Right lobe of liver (tissue), 6 donors: ENCODE measurements around the gene AHCYL2. TPM values are rescaled to one million over a fixed set of nuclear protein-coding genes. Genes with fewer than 3 reads are reported as not detected.
A peak's percentile ranks its signal among the peaks of the same experiment; 100 is the strongest.

Source experiments
- ATAC-seq, 4 donors: fragments of 200-7000 bp; cut with Tn5 transposase; one replicate each; pipeline ENCODE4 v1.9.1; 2020; ENCODE audit warnings: mild to moderate bottlenecking in 4 of 4, moderate library complexity in 4 of 4
- DNase-seq, 3 donors: peaks; one replicate each; pipeline ENCODE4 v3.0.0-alpha.2; 2020
- H3K27ac ChIP-seq, 3 donors: fragments of 200-600 bp; one replicate each; pipeline ENCODE4 v1.8.0; 2022
- H3K27me3 ChIP-seq, 2 donors: fragments of 200-600 bp; one replicate each; pipeline ENCODE4 v1.8.0; 2022
- H3K36me3 ChIP-seq, 4 donors: fragments of 200-600 bp; sonication (generic) in 1 of 4; one replicate each; pipeline versions ENCODE4 v1.5.1 to v1.8.0; 2017 to 2022; ENCODE audit warnings: control low read depth in 1 of 4
- H3K4me1 ChIP-seq, 4 donors: fragments of 200-600 bp; sonication (generic) in 1 of 4; one replicate each; pipeline versions ENCODE4 v1.5.1 to v1.8.0; 2017 to 2022; ENCODE audit warnings: control low read depth in 1 of 4
- H3K4me3 ChIP-seq, 3 donors: fragments of 200-600 bp; one replicate each; pipeline ENCODE4 v1.8.0; 2022
- H3K9me3 ChIP-seq, 4 donors: fragments of 200-600 bp; sonication (generic) in 1 of 4; one replicate each; pipeline versions ENCODE4 v1.5.1 to v1.8.0; 2017 to 2022; ENCODE audit warnings: control low read depth in 1 of 4
- POLR2A ChIP-seq: fragments of 450-650 bp; IDR thresholded peaks from one replicate; pipeline ENCODE4 v1.6.1; 2017; ENCODE audit warnings: antibody characterized with exemption, mild to moderate bottlenecking
- WGBS: methylation state at CpG from one replicate; pipeline ENCODE4 v1.1.6; 2018; ENCODE audit warnings: low coverage, low lambda C conversion rate; ENCODE audit not compliant: insufficient coverage; ENCODE audit errors: missing lambda C conversion rate; 5-methylcytosine and 5-hydroxymethylcytosine counted together
- intact Hi-C, 2 donors: fragments of 100-400 bp; cut with DNase I; formaldehyde crosslinking; loops; one replicate each; pipeline versions ENCODE4 v1.11.2 to v1.14.1; 2022
- total RNA-seq, 6 experiments: library from RNA; depleted of rRNA in 2 of 6; stranded (reverse); fragments of >200 nt in 2 of 6; fragmentation: NEBNext Ultra II Directional in 3 of 6; extraction: Animal tissue kit (Norgen Biotek cat#: 25700) in 3 of 6; gene quantifications; one replicate each; pipeline versions ENCODE4 v1.1.0 to v1.2.4, GENCODE V29; 2016 to 2023
- TF ChIP-seq, protein P1 (sequence below), 4 donors: fragments of 200-600 bp in 3 of 4; fragments of 450-650 bp in 1 of 4; IDR thresholded peaks; one replicate each; pipeline versions ENCODE4 v1.5.1 to v1.8.0; 2016 to 2022; ENCODE audit warnings: antibody characterized with exemption in 4 of 4, mild to moderate bottlenecking in 2 of 4
- donor health status: DM: no; HTN: yes; CAD: no.
- donor health status: DM: no; HTN: no; CAD: no.
- donor health status: DM: no; HTN: no; CAD: no.
- donor health status: DM: no; HTN: yes; CAD: no.
- donor health status: DM: no; HTN: yes; CAD: no.

Gene AHCYL2
- total RNA-seq, 6 experiments from 2014 or later: 6.1 to 9.3 (median 8.0) TPM

- no peak for DNase-seq
- intact Hi-C loops: no loop called here
- no peaks in the 10 kb centered on the region for H3K4me1 ChIP-seq
- ATAC-seq: no peak
- peaks cover 0 to 1% (median 0%) of the 10 kb centered on the region in 4 donors for H3K36me3 ChIP-seq
- no peak overlapping the region for H3K4me3 ChIP-seq
- H3K9me3 ChIP-seq: no peaks in the 10 kb centered on the region
- H3K27me3 ChIP-seq: no peaks in the 10 kb centered on the region
- H3K27ac ChIP-seq: no peak overlapping the region
- TF ChIP-seq, protein P1, sequence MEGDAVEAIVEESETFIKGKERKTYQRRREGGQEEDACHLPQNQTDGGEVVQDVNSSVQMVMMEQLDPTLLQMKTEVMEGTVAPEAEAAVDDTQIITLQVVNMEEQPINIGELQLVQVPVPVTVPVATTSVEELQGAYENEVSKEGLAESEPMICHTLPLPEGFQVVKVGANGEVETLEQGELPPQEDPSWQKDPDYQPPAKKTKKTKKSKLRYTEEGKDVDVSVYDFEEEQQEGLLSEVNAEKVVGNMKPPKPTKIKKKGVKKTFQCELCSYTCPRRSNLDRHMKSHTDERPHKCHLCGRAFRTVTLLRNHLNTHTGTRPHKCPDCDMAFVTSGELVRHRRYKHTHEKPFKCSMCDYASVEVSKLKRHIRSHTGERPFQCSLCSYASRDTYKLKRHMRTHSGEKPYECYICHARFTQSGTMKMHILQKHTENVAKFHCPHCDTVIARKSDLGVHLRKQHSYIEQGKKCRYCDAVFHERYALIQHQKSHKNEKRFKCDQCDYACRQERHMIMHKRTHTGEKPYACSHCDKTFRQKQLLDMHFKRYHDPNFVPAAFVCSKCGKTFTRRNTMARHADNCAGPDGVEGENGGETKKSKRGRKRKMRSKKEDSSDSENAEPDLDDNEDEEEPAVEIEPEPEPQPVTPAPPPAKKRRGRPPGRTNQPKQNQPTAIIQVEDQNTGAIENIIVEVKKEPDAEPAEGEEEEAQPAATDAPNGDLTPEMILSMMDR (IDR thresholded peaks at IDR 0.05): no peak
- no peak for TF ChIP-seq POLR2A
- WGBS: 100% methylated on average over 2 of the region's 3 CpGs
These were observed 54.9 kb downstream of the AHCYL2 start for GRCh38 chr7:129279757-129280156.

GRCh38 chr7:129281163-129281562, 56.3 kb downstream of the AHCYL2 start:
- no peak for ATAC-seq
- intact Hi-C loops: no loop called here
- 100% methylated on average over 1 of the region's 1 CpG for WGBS

DNA sequence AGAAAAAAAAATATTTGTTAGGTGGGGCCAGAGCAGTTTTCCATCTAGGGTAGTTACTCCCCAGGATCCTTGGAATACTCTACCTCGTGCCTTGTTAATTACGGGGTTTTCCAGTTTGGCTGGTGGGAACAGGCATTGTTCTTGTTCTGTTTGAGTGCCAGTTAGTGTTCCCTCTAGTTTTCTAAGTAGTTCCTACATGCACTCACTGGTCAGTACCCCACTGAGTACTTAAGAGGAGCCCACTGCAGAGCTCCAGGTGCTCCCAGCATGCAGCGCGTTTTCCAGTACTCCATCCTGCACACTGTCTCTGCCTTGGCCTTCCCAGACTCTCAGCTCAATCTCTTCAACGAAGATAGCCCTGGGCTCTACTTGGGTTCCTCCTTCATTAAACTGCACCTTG, 58.0 kb downstream of the AHCYL2 start:
- Histone ChIP-seq H3K36me3 (peaks cover 0 to 1% (median 0%) of the 10 kb centered on the region in 4 donors), H3K4me1 (no peaks in the 10 kb centered on the region), H3K27me3 (no peaks in the 10 kb centered on the region), H3K4me3 (no peak overlapping the region), H3K27ac (no peak overlapping the region), H3K9me3 (no peaks in the 10 kb centered on the region)
- WGBS: 100% methylated on average over 1 of the region's 5 CpGs
- intact Hi-C loops: no loop called here
- no peak for TF ChIP-seq POLR2A
- TF ChIP-seq, protein P1 (IDR thresholded peaks at IDR 0.05): no peak
- ATAC-seq (no peak), DNase-seq (no peak)

More at GRCh38 chr7:129281163-129281562, 56.3 kb downstream of the AHCYL2 start:
- no peaks in the 10 kb centered on the region for H3K27me3 ChIP-seq
- no peak overlapping the region for H3K4me3 ChIP-seq
- no peaks in the 10 kb centered on the region for H3K4me1 ChIP-seq
- no peaks in the 10 kb centered on the region for H3K9me3 ChIP-seq
- TF ChIP-seq, protein P1 (IDR thresholded peaks at IDR 0.05): no peak
- TF ChIP-seq POLR2A: no peak
- no peak overlapping the region for H3K27ac ChIP-seq
- DNase-seq: no peak
- H3K36me3 ChIP-seq: peaks cover 0 to 1% (median 0%) of the 10 kb centered on the region in 4 donors

GRCh38 chr7:129283936-129284335, 59.1 kb downstream of the AHCYL2 start:
- no peak overlapping the region for H3K27ac ChIP-seq
- no peak overlapping the region for H3K4me3 ChIP-seq
- no peaks in the 10 kb centered on the region for H3K4me1 ChIP-seq
- no peaks in the 10 kb centered on the region for H3K9me3 ChIP-seq
- no peaks in the 10 kb centered on the region for H3K27me3 ChIP-seq
- intact Hi-C loops: no loop called here
- ATAC-seq: peak in 2 of 4 donors; percentile 32 to 62
- 65% methylated on average over 4 of the region's 4 CpGs for WGBS
- H3K36me3 ChIP-seq: no peaks in the 10 kb centered on the region
- no peak for DNase-seq
- TF ChIP-seq, protein P1 (IDR thresholded peaks at IDR 0.05): no peak
- TF ChIP-seq POLR2A: no peak

DNA sequence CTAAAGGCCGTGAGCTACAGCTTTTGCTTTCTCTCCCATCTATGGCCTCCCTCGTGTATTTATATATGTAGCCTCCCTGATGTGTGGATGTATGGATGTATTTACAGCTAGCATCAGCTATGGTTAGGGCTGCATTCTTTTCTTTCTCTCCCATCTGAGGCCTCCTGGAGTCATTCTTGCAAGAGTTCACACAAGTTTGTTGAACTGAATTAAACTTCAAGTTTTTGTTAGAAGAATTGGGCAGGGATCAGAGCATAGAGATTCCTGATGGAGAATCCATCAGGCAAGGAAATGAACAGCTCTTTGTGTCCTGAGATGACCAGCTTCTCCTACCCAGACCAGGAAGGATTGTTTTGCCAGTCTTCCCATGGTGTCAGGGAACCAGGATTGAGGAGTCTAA, 60.3 kb downstream of the AHCYL2 start:
- H3K27me3 ChIP-seq: no peaks in the 10 kb centered on the region
- no peak overlapping the region for H3K27ac ChIP-seq
- WGBS: 96% methylated on average over 2 of the region's 2 CpGs
- no peaks in the 10 kb centered on the region for H3K9me3 ChIP-seq
- H3K36me3 ChIP-seq: no peaks in the 10 kb centered on the region
- no peaks in the 10 kb centered on the region for H3K4me1 ChIP-seq
- intact Hi-C loops: no loop called here
- no peak overlapping the region for H3K4me3 ChIP-seq
- TF ChIP-seq, protein P1 (IDR thresholded peaks at IDR 0.05): no peak
- TF ChIP-seq POLR2A: no peak
- ATAC-seq (no peak), DNase-seq (no peak)
